HG02938 (cell line): ENCODE measurements around the gene ASB13.

Experiments
- ATAC-seq: cut with Tn5 transposase; IDR thresholded peaks from one replicate; pipeline ENCODE4 v1.9.1; 2021; ENCODE audit warnings: mild to moderate bottlenecking, moderate library complexity; ENCODE audit not compliant: unreplicated experiment

The ASB13 gene

GRCh38 chr10:5670662-5671375 is 4.4 kb upstream of the ASB13 start:
- ATAC-seq, result no peak

GRCh38 chr10:5669604-5670003 is 3.2 kb upstream of the ASB13 start:
- no peak for ATAC-seq

- no peak for ATAC-seq
Measured at GRCh38 chr10:5668429-5668828, 2.0 kb upstream of the ASB13 start.

- ATAC-seq, result no peak
Measured at GRCh38 chr10:5666841-5667630, 641 bp upstream of the ASB13 start.

- ATAC-seq, result no peak
Measured at GRCh38 chr10:5665373-5666007, 905 bp downstream of the ASB13 start.

DNA sequence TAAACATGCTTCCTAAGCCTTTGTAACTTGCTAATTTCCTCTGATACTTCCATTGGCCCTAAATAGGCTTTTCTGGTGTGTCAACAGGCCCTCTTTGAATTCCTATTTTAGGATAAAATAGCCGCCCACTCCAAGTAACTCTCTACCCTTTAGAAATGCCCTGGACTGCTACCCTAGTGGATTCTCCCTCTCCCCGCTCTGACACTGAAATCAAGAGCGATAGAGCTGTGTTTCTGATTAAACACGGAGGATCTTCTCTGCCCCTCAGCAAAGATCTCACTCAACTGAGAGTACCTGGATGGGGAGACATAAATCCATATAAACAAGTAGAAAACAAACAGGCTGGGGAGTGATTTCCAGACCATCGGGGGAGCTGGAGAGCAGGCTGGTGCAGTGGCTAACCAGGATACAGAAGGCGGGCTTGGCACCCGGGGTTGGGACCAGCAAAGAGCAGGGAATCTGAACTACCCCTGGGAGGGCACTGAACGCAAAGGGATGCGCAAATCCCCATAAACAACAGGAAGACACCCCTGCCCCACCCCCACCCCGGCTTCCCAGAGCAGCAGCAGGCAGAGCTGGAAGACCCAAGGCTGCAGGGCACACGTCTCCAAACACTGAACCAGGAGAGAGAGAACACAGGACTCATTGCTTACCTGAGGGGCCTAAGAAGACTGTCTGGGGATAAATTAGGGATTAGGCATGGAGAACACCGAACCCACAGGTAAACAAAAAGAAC is 2.5 kb downstream of the ASB13 start:
- no peak for ATAC-seq

DNA sequence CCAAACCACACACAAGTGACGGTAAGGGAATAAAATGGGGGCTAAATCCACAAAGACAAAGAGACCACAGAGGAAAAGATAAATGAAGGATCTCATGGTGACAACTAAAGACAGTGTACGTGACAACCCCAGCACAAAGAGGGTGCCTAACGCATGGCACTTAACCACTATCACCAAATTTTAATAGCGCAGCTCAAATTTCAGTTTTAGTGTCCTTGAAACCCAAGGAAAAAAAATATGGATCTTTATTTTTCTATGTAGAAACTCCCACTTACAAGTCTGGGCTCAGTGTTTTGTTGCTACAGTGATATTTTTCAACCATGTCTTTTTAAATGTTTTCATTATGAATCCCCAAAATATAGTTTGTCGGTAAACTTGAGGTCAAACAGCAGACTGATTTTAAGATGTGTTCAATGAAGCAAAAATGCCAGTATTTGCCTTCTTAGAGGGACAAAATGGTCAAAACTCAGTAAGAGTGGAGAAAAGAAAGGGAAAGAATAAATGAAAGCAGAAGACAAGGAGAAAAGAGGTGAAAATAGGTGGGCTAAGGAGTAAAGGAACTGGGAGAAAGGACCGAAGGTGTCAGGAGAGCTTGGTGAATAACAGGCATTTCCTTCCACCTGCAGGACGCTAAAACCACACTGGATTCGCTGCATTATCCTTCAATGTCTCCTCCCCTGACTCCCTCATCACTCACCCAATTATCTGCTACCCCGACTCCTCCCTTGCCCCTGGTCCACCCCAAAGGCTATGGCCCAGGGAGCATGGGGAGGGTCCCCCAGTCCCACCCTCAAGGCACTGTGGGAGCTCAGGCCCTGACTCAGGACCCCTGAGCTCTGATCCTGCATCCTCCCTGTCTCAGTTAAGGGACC is 3.5 kb downstream of the ASB13 start:
- ATAC-seq, result no peak

- ATAC-seq, result no peak
Measured at GRCh38 chr10:5661043-5661442, 5.4 kb downstream of the ASB13 start.

DNA sequence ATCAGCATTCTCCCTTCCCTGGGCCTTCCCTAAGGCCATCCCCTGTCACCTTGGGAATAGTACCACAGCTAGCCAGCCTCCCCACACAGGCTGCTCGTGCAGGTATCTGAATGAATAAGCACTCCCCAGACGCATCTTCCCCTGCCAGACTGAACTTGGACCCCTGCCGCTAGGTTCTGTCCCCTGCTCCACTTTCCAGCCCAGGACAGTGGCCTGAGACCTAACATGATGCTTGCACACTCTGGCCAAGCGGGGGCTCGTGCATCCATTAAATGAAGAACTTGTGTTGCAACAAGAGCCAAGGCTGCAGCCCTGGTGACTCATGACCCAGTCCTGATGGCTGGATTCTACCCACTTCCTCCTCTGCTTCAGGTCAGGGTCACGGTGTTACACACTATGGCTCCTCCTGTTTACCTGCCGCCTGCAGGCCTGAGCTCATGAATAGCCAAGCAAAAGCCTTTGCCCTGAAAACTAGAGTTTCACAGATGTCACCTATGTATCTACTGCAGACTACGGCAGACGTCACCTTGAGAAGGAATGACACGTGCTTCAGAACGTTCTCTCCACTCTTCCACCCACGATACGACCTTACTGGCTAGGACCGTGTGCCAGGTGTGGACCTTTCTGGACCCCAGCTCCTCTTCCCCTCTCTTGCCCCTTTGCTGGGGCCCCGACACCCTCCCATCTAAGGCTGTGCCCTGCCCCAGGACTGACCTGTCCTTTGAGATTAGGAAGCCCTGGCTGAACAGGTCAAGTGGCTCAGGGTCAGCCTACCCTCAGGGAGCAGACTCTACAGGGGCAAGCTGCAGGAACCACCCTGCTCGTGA is 6.5 kb downstream of the ASB13 start:
- ATAC-seq, result peak; percentile 80

GRCh38 chr10:5658871-5659618 is 7.3 kb downstream of the ASB13 start:
- ATAC-seq, result no peak

DNA sequence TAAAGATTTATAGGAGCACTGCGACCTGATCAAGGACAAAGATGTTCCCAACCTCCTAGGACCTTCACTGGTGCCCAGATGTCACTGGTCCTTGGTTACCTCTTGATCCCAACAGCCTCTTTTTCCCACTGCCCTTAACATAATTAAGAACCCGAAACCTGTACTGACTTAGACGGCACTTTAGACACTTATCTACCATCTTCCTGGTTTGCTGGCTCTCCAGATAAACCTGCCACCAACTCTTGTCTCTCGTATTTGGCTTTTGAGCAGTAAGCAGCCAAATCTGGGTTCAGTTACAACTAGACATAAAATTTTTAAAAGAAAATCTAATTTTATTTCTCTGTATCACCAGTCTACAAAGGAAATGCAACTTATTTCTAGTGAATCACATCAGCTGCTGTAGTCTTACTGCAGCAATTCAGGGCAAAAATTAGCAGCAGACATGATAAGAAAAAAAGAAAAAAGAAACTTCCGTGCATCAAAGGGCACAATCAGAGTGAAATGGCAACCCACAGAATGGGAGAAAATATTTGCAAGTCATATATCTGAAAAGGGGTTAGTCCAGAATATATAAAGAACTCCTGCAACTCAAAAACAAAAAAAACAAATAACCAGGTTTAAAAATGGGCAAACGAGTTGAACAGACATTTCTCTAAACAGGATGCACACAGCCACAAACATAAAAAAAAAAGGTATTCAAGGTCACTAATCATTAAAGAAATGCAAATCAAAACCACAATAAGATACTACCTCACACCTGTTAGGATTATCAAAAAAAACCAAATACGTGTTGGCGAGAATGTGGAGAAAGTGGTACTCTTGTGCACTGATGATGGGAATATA is 9.4 kb downstream of the ASB13 start:
- no peak for ATAC-seq

- ATAC-seq, result no peak
Measured at GRCh38 chr10:5655121-5655520, 11.3 kb downstream of the ASB13 start.

GRCh38 chr10:5654218-5654755 is 12.1 kb downstream of the ASB13 start:
- no peak for ATAC-seq

GRCh38 chr10:5652746-5653145 is 13.6 kb downstream of the ASB13 start:
- no peak for ATAC-seq

DNA sequence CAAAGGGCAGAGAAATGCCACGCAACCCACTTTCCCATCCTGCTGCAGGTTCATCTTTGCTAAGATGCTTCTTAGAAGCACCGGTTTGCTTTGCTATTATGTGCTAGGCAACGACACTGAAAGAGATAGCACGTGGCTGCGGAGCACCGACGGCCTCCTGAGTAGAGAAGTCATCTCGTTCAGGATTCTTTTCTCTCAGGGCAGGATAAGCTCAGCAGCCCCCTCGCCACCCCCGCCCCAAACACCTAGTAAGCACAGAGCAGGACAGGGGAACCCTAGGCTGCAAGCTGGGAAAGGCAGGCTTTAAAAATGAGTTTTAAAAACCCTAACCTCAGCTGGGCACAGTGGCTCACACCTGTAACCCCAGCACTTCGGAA is 15.0 kb downstream of the ASB13 start:
- ATAC-seq, result no peak

DNA sequence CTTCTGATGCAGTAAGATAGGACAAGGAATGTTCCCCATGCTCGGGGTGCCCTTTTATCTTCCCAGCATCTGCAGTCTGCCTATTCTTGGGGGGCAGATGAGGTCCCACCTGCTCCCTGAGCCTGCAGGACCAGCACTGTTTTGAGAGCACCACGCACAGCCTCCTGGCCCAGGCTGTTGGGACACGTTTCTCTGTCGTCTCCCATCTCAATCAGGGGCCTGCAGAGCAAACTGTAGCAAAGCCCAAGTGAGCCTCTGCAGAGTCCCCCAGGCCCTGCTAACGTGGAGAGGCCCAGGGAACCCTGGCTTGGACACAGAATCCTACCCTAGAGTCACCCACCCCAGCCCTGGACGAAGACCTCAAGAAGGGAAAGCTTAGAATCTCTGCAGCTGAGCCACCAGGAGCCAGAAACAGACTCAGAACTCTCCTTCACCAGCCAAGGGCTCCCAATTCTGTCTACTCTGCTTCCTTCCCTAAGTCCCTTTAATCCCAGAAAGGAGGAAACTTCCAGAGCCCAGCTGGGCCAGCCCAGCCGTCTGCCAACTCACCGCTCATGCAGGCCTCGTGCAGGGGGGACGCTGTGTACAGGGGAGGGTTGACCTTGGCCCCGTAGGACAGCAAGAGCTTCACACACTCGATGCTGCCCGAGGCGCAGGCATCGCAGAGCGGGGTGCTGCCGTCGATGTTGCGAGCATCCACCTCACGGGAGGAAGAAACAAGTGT is 15.6 kb downstream of the ASB13 start:
- ATAC-seq, result no peak

DNA sequence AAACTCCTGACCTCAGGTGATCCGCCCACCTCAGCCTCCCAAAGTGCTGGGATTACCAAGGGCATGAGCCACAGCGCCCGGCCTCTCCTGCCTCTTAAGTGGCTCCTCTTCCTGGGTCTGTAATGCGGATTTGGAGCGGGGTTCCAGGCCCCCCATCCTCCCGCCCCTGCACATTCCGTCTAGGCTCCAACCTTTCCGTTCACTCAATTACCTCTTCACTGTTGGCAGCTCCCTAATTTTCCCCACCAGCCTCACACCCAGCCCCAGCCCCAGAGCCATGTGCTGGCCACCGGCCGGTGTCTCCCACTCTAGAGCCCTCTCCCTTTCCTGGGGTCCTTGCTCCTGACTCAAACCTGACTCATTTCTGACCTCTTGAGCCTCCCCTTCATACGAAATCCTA is 16.6 kb downstream of the ASB13 start:
- no peak for ATAC-seq
